NCI-H187 (cell line): ENCODE data around the gene IFNAR1.

Source experiments
- DNase-seq, 2 experiments: peaks; one replicate each; lab custom pipeline; 2025; lab: John Stamatoyannopoulos, UW

The IFNAR1 gene

DNA sequence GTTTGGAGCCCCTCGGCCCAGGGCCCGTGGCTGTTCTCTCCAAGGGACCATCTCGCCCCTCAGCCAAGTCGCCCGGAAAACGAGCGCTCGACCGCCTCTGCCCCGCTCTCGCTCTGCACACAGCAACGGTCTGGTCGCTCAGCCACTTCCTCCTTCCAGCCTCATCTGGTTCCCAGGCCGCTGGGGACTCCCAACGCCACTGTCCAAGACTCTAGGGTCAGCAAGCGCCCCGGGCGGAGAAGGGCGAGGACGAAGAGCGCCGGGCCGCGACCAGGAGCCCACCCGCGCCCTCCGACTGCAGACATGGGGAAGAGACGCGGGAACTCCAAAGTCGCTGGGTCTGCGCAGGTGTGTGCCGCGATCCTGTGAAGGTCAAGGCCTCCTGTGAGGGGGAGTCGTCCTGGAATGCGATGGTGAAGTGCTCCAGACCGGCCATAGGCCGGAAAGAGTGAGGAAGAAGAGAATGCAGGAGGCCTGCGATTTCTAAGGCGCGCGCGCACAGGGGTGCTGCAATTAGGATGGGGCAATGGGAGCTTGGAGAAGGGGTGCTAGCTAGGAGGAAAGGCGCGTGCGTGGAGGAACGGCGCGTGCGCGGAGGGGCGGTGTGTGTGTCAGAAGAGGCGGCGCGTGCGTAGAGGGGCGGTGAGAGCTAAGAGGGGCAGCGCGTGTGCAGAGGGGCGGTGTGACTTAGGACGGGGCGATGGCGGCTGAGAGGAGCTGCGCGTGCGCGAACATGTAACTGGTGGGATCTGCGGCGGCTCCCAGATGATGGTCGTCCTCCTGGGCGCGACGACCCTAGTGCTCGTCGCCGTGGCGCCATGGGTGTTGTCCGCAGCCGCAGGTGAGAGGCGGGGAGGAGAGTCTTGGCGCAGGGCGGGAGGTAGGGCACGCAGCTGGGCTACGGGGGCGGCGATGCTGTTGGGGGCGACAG lies at the start of gene IFNAR1:
Gene IFNAR1 (plus strand): TSS at position 680 of the 931 bp plus-strand sequence. CDS start 86 bp downstream, at position 766.
- peak; percentile 98 to 99 for DNase-seq

DNA sequence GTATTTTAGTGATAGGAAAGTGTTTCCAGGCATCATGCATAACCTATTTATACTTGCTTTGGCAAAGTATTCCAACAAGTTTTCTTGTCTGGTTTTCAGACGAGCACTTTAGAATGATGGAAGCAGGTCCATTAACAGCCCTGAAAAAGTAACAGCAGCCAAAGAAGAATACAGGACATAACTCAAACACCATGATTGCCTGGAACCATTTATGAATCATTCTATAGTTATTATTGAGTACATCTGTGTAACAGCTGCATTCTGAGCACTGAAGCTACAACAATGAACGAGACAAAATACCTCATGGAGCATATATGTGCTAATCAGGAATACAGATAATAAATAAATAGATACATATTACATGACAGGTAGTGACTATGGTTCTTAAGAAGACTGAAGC lies 46.0 kb upstream of the IFNAR1 start:
- no peak for DNase-seq

DNA sequence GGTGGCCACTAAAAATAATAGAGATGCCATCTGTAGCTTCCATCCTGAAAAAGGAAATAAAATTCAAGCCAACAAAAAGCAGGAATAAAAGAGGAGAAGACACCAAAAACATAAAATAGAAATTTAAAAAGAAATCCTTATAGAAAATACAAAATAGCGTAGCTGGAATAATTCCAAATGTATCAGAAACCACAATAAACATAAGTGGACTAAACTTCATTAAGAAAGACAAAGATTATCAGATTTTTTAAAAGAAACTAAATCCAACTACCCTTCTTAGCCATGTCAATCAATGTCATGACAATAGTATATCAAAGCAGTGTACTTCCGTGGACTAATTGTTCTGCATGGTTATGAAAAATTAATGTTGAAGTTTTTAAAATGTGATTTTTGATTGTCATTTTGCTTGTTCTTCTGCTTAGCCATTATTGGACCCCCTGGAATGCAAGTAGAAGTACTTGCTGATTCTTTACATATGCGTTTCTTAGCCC lies 45.4 kb upstream of the IFNAR1 start:
- no peak for DNase-seq

DNA sequence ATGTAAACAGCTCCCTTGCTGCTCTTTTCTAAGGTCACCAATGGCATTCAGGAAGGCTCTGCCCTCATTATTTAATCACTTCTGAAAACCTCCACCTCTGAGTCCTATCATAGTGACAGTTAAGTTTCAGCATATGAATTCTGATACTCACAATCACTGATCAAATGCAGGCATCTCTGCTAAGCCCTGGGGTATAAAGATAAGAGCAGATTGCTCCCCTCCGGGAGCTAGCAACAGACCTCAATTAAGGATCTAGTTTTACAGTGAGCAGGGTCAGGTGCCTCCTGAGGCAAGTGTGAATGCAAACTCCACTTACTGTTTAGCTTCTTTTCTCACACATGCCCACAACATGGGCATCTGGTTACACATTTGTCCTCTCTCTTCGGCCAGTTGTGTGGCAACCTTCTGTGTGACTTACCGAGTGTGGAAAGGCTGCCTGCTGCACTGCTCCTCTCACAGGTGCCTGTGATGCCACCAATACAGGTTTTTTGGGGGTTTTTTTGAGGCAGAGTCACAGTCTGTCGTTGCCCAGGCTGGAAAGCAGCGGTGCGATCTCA lies 43.6 kb upstream of the IFNAR1 start:
- no peak for DNase-seq

DNA sequence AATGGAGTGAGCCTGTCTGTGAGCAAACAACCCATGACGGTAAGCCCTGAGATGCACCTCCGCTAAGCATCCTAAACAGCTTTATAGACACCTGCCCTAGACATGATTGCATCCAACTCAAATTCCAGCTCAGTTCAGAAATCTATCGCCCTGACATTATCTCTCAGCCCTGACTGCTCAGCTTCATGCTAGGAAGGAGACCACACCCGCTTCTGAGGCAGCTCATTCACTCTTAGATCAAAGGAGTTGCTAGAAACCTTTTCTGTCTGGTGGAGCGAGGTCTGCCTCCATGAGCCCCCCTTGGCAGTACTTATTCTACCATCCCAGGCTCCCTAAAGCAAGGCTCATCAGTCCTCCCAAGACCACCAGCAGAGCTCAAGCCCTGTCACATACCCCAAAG lies 41.6 kb upstream of the IFNAR1 start:
- no peak for DNase-seq

DNA sequence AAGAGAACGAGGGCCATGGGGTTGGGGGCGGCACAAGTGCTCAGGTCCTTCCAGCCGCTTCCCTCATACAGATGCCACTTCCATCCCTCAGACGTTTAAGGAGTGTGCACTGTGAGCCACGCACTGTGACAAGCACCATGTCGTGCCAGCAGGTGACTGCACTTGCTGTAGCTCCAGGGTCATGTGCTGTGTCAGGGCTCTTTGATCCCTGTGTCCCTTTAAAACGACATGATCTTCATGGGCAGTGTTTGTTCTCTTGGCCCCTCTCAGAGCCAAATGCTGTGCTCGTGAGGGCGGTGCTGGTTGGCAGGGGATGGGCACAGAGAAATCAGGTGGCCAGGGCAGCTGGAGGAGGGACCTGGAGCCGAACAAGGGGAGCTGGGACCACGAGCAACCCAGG lies 38.7 kb upstream of the IFNAR1 start:
- no peak for DNase-seq

DNA sequence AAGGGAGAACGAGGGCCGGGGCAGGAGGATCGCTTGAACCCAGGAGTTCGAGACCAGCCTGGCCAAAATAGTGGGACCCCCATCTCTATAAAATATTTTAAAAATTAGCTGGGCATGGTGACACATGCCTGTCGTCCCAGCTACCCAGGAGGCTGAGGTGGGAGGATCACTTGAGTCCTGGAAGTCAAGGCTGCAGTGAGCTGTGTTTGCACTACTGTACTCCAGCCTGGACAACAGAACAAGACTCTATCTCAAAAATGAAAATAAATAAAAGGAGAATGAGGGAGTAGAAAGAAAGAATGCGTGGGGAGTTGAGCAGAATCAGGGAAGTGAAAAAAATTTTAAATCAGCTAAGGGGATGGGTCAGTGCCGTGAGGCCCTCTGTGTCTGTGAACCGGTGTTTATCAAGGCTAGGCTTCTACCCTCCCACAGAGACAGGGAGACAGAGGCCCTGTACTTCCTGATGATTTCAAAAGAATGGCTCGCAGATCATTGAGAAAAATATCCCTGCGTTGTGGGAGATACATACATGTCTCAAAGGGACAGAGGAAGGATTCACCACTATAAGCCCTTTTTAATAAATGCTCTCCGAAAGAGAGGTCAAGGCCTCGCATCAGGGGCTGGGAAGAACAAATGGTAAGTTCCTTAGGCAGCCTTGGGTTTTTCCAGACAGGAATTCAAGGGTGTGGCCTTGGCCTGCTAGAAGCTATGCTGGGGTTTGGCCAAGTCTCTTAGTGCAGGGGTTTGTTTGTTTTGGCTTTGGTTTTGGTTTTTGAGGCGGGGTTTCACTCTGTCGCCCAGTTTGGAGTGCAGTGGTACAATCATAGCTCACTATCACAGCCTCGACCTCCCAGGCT lies 37.9 kb upstream of the IFNAR1 start:
- no peak for DNase-seq

DNA sequence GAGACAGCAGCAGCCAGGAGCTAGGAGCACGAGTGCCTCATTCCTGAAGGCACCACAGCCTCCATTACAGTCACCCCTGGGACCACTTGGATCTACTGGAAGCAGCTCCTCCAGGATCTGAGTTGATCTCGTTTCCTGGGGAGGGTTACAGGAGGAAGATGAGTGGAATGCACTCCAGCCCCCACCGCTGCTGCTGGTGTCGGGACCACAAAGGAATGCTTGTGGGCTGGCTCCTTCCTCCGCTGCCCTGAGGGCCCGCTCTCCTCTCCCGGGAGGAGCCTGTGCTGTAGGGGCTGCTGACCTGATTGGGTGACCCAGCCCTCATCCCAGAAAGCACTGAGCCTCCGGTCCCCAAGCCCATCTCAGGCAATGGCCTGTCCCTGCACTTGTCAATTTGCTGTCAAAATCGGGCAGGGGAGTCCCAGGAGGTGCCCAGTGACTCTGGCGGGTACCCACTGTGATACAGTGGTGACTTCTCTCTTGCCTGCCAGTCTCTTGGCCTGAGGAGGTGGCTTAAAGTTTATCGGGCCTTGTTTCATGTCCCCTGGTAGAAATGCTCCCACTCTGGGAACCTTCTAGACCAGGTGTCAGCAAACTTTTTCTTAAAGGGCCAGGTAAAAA lies 35.5 kb upstream of the IFNAR1 start:
- DNase-seq, result no peak

DNA sequence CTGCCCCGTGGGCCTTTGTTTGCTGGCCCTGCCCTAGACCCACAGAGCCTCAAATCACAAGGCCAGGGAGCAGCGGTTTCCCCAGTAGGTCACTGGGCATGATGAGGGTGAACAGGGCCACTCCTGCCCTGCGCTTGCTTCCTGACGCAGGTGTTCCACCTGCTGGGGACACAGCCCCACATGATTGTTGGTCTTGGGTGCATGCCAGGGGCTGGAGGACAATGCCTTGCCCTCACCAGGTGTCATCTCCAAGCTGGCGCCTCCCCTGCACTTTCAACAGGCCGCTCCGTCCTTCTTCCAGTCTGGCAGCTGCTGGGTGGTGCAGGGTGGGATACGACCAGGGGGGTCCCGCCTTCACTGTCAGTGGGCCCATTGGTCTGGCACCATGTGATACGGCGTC lies 34.3 kb upstream of the IFNAR1 start:
- DNase-seq, result no peak

DNA sequence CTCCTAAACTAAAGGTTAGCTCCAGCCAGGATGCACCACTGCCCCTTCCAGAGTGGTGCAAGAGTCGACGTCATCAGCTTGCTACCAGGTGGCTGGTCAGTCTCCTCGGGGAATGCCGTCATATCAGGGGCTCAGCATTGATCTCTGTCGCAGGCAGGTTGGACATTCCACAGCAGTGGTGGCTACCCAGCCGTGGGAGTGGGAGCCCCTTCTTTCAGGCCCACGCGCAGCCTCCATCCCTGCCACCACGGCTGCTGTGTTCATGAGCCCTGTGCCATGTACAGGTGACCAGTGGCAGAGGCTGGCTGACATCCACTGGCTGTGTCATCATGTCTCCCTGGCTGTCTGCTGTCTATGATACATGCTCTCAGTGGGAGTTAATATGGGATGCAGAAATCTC lies 33.1 kb upstream of the IFNAR1 start:
- DNase-seq, result no peak

DNA sequence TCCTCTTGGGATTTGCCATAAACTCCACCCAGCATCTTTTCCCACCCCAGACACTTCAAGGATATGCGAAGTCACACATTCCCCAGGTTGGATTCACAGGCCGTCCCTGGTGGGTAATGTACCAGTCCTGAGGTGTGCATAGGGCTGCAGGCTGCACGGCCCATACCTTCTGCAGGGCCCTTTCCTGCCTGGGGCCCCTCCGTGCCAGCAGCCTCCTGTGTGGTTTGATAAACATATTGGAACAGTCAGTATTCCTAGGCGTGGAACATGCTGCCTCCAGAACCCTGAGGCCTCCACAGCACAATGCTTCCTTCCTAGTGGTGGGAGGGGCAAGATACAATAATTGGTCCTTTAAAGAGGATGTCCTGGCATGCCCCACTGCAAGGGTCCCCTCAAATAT lies 32.0 kb upstream of the IFNAR1 start:
- no peak for DNase-seq

DNA sequence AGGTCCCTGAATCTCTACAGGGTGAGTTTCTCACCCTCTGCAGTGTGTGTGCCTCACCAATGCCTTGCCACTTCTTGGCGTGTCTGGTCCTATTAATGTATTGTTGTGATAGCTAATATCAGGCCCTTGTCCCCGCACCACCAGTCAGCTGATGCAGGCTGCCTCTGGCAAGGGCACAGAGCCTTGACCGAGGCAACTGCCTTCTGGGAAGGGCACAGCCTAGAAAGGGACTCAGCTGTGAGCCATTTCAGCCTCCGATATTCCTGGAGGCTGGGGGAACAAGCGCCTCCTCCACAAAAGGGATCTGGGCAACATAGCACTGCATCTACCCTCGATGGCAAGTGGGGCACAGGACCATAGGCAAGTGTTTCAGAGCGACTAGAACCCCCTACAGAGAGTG lies 31.6 kb upstream of the IFNAR1 start:
- DNase-seq, result no peak

DNA sequence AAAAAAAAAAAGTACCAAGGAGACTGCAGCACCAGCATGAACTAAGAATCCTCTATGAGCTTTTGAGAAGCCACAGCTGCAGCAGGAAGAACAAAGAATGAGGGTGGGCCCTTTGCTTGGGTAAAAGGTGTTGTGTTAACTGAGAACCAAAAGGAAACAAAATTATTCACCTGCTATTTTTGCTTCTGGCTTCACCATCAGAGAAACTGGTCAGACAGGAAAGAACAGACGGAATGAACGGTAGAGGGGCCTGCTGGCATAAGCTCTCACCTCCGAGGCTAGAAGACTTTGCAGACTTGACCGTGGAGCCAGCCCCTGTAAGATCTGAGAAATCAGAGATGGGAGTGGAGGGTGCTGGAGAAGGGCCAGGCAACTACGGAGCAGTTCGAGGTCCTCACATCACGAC lies 31.0 kb upstream of the IFNAR1 start:
- DNase-seq, result no peak

DNA sequence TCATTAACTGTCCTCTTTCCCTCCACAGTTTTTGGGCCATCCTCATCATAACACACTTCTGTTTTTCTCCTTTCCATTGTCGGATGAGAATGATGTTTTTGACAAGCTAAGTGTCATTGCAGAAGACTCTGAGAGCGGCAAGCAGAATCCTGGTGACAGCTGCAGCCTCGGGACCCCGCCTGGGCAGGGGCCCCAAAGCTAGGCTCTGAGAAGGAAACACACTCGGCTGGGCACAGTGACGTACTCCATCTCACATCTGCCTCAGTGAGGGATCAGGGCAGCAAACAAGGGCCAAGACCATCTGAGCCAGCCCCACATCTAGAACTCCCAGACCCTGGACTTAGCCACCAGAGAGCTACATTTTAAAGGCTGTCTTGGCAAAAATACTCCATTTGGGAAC lies 28.6 kb upstream of the IFNAR1 start:
- no peak for DNase-seq

DNA sequence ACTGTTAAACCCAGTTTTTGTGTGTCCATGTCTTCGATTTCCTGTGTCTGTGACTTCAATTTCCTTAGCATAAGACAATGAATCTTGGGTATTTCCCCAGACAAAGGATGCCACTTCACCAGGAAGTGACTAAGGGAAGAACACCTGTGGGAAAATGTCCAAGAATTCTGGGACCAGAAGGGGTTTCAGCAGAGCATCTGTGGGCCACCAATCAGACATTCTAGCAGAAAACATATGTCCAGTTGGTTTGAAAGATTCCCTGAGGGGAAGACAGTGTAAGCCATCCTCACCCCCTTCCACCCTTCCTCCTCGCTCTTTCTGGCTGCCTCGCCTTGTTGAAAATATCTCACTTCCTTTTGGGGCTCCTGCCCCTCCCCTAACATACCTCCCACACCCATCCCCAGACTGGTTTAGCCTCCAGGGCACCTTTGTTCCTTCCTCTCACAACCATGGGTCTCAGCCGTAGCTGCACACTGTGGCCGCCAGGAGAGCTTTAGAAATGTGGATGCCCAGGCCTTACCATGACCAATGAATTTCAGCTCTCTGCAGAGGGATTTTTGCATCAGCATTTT lies 25.5 kb upstream of the IFNAR1 start:
- DNase-seq, result no peak

DNA sequence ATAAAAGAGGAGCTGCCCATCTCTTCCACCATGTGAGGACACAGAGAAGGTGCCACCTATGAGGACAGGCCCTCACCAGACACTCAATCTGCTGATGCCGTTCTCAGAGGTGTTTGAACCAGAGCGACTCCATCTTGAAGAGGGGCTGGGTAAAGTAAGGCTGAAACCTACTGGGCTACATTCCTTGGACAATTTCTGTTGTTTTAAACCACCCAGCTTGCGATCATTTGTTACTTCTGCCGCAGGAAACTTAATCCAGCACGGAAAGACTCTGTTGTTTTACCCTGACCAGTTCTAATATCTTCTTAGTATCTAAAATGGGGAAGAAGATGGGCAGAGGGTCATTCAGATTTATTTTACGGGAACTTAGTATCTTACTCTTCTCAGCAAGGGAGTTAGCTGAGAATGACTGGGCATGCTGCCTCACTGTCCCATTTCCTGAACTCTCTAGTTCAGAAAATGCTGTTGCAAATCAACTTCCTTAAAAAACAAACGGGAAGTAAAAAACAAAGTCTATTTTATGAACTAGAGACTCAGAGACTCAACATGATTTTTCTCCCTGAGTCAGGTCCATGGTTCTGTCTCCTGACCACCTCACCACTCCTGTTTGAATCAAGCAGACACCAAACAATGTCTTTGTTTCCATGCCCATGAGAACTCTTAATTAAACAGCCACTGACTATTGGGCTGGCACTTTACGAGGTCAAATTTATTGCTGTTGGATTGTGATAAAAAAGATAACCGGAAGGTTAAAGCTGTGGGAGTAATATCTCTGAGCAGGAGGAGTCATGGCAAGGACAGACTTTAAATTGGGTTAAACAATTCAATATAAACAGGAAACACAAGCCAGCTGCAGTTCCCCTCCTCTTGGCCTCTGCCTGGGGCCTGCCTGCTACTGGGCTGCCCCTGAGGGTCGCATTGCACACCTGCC lies 23.8 kb upstream of the IFNAR1 start:
- DNase-seq, result no peak

DNA sequence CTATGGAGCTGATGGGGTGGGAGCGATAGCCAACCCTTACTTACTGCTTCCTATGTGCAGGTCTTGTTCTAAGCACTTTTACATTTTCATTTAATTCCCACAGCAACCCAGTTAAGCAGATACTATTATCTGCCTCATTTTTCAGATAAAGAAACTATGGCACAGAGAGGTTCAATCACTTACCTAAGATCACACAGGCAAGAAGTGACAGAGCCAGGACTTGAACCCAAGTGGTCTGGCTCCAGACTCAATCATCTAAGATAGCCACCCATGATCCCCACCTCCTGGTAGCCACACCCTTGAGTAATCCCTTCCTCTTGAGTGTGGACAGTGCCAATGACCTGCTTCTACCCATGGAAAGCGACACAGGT lies 23.2 kb upstream of the IFNAR1 start:
- DNase-seq, result no peak

DNA sequence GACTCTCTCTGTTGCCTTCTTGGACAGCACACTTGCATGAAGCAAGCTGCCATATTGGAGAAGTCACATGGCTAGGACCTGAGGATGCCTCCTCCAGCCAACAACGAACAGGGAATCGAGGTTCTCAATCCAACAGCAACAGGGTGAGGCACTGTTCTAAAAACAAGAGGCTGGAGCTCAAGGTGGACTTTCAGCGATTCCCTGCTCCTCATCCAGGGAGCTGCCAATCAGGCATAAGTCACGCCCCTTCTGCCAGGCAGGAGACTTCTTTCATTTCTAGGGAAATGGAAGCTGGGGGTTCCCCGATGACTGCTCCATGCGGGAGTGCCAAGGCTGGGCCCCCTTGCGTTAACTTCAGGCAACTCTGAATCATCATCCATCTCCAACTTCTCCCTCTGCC lies 22.7 kb upstream of the IFNAR1 start:
- DNase-seq, result no peak

DNA sequence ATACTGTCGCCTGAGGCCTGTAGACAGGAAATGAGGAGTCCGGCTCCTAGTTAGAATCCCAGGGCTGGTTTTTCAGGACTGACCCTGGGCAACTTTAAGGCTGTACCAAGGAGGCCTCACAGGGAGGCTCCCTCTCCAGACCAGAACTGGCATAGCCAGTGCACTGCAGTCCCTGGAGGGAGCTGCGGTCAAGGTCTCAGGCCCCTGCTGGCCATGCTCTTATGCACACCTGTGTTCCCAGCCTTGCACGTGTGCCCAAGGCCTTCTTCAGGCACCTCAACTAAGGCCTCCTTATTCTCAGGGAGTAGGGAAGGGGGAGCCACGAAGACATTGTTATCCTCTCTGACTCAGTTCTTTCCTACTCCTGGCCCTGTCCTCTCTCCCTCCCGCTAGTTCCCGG lies 22.0 kb upstream of the IFNAR1 start:
- DNase-seq, result no peak

DNA sequence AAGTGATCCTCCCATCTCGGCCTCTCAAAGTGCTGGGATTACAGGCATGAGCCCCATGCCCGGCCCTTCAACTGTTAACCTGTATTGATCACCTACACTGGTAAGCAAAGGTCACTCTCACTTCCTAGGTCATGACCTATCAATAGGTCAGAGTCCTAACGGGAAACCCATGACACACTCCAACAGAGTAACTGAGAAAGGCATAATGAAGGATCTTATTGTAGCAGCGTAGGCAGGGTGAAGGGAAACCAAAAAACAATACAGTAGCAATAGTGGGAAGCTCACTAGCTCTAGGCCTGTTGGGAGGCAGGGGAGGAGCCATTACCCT lies 19.5 kb upstream of the IFNAR1 start:
- no peak for DNase-seq

DNA sequence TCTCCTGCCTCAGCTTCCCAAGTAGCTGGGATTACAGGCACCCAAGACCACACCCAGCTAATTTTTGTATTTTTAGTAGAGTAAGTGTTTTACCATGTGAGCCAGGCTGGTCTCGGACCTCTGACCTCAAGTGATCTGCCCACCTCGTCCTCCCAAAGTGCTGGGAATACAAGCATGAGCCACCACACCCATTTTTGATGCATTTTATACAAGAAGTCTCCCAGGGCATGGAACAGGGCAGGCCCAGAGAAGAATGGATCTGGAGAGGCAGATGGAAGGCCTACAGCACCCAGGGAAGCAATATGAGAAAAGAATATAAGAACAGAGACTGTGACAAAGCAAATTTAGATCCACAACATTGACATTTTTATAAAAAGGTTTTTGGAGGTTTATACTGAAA lies 18.8 kb upstream of the IFNAR1 start:
- DNase-seq, result no peak
